GM12891 (cell line): ENCODE data around the gene HIGD2A.

Experiments
- POLR2AphosphoS5 ChIP-seq: IDR thresholded peaks from 2 replicates; pipeline ENCODE4 v1.6.1; 2011; ENCODE audit warnings: low read depth, low read length, control low read depth
- SPI1 ChIP-seq: IDR thresholded peaks from 2 replicates; pipeline ENCODE4 v1.6.1; 2011; ENCODE audit warnings: low read depth, low read length, control low read depth

DNA sequence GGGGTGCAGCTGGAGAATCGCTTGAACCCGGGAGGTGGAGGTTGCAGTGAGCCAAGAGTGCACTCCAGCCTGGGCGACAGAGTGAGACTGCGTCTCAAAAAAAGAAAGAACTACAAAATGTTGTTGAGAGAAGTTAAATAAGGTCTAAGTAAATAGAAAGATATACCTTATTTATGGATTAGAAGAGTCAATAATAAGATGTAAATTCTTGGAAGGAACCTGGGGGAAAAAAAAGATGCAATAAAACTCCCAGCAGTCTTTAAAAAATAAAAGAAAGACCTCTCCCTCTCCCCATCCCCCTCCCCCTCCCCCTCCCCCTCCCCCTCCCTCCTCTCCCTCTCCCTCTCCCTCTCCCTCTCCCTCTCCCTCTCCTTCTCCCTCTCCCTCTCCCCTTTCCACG lies 44.2 kb downstream of the HIGD2A start:
- TF ChIP-seq SPI1 (no peak), POLR2AphosphoS5 (no peak)
